ENCODE results near the gene NDUFS5.
"Not testable (repeated sequence)": the region's sequence is repeated elsewhere in the genome, so short reads cannot be mapped to it uniquely, and the experiment has no call there.

Gene NDUFS5

GRCh38 chr1:39065542-39065941, 39.4 kb downstream of the NDUFS5 start:
- no peak for DNase-seq

DNA sequence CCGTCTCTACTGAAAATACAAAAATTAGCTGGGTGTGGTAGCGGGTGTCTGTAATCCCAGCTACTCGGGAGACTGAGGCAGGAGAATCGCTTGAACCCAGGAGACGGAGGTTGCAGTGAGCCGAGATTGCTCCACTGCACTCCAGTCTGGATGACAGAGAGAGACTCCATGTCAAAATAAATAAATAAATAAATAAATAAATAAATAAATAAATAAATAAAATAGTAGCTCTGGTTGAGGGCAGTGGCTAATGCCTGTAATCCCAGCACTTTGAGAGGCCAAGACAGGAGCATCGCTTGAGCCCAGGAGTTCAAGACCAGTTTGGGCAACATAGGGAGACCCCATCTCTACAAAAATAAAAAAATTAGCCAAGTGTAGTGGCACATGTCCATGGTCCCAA, 42.1 kb downstream of the NDUFS5 start:
- not testable (repeated sequence) for DNase-seq

DNA sequence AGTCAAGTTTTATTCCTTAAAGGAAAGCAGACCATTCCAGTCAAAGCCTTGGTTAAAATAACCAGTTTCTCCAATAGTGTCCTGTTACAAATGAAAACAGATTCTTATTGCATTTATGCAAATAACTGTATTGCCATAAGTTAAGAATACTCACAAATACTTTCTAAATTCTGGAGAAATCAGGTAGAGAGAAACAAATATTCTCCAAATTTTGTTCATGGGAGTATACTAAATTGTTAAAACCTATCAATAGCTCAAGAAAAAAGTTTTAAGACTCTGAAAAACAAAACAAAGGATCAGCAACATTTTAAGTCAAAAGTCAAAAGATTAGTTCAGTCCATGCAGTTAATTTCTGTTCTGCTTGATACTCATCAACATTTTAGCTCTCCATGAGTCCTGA, 45.4 kb downstream of the NDUFS5 start:
- not testable (repeated sequence) for DNase-seq

GRCh38 chr1:39076127-39076798, 50.1 kb downstream of the NDUFS5 start:
- no peak for DNase-seq

DNA sequence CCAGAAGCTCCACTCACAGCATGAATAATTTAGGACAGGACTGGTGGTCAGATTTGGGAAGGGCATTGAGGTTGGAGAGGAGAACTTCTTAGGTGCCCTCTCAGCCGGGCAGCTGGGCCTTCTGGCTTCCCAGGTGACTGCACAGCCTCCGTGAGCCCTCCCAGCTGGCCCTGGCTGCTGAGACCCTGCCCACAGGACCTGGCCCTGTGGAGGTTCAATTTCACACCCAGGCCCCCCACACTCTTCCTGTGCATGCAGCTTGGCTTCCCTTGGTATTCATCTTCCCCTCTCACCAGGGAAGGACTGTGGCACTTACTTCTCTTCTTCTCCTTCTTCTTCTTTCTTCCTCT, 50.6 kb downstream of the NDUFS5 start:
- DNase-seq, result no peak

- no peak for DNase-seq
Measured at GRCh38 chr1:39080269-39080826, 54.2 kb downstream of the NDUFS5 start.

DNA sequence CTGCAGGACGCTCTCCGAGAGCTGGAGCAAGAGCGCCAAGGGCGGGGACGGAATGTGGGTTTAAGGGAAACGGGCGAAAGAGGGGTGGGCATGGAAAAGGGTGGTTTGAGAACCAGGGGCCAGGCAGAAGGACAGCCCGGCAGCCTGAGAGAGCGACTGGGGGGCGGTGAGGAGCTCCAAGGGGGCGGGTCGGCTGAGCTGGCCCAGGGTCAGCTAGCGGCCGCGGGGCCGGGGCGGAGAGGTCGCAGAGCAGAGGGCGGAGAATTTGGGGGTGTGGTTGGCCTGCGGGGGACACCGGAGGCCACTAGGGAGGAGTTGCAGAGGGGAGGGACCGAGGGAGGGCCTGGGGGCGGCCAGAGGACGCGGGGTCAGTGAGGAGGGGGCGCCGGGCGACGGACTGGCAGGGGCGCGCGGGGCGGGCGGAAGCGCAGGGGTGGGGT, 54.7 kb downstream of the NDUFS5 start:
- no peak for DNase-seq

DNA sequence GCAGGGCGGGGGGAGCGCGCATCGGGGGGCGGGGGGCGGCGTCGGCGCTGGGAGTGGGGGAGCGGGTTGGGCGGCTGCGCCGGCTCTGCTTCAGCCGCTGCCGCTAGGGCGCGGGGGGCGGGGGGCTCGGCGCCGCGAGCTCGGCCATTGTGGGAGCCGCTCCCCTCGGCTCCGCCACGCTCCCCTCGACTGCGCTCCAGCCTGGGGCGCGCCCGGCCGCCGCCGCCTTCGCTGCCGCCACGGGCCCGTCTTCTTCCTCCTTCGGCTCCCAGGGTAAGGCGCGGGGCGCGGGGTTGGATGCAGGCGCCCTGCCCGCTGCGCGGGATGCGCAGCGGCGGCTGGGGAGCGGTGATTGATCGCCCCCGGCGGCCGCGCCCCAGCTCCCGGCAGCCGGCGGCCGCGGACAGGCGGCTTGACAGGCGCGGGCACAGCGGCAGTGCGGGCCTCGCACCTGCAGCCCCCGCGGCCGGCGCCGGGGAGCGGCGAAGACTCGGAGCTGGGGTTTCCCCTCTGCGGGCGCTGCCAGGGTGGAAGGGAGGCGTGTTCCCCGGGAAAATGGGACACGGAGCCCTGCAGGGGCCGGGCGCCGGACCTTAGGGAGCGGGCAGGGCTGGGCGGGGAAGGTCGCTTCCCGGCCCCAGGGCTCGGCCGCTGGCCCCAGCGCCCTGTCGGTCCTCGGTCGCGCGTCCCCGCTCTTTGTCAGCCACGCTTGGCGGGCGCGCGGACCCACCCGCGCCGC, 55.3 kb downstream of the NDUFS5 start:
- DNase-seq, result no peak

DNA sequence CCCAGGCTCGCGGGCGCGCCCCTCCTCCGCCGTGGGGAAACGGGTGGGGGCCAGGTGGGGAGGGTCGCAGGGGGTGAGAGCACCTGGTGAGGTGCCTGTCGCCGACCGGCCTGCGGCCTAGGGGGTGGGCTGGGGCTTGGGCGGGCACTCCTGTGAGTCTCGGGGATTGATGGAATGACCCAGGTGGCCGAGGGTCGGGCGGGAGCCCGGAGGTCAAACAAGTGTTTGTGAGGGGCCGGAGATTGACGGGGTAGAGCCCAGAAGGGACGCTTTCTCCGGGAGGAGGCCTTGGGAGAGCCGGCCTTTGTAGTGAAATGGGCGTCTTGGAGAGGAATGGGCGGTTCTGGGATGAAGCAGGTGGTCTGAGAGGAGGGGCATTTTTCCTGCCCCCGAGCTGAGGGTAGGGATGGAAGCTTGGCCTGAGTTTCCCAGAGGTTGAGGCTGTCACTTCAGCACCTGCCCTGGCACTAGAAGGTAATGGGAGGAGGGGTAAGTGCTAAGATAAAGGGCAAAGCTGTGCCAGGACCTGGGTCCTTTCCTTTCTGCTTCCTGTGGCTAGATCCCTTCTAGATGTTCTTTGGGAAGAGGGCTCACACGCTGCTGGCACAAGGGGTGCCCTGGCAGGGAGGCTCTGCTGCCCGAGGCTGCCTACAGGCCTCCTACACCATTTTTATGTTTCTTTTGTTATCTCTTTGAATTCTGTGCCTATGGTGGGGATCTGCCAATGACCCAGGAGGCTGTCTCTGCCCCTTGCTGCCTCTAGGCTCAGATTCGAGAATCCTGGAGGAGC, 56.1 kb downstream of the NDUFS5 start:
- no peak for DNase-seq

GRCh38 chr1:39082811-39083576, 56.8 kb downstream of the NDUFS5 start:
- DNase-seq, result no peak

GRCh38 chr1:39084191-39084590, 58.0 kb downstream of the NDUFS5 start:
- DNase-seq, result no peak

Measured in NCI-H1417 treated with DMSO at 0.1 percent for 48 hours (cell line).